H1 (cell line): ENCODE measurements around the gene DHRS13. TPM values are rescaled to one million over a fixed set of nuclear protein-coding genes. Genes with fewer than 3 reads are reported as not detected.
A peak's percentile ranks its signal among the peaks of the same experiment; 100 is the strongest.

Experiments used
- CTCF ChIA-PET: fragments of 300-600 bp; sonication (Branson Sonifier 250); formaldehyde crosslinking; loops from one replicate; lab custom pipeline; 2021; ENCODE audit not compliant: partially characterized antibody; lab: Charles Lee
- POLR2A ChIA-PET: fragments of 300-600 bp; sonication (Branson Sonifier 250); formaldehyde crosslinking; loops from one replicate; lab custom pipeline; 2021; ENCODE audit warnings: inconsistent platforms; ENCODE audit not compliant: partially characterized antibody; lab: Charles Lee
- DNase-seq, 2 experiments: peaks; one replicate each; pipeline versions ENCODE4 v3.0.0 to v3.0.0-alpha.2; 2010 to 2022; ENCODE audit warnings: low spot score in 2 of 2, low read depth in 1 of 2, mixed read lengths in 1 of 2
- FAIRE-seq: peaks from 2 replicates; lab custom pipeline; 2011; peaks lifted over from hg19 to GRCh38; lab: Jason Lieb, UNC
- H2AFZ ChIP-seq: 2 replicates; pipeline ENCODE4 v1.8.1; 2012; ENCODE audit warnings: low read length, inconsistent platforms
- H2AK5ac ChIP-seq: 2 replicates; pipeline ENCODE4 v1.6.1; 2013; ENCODE audit warnings: low read depth, low read length
- H2BK120ac ChIP-seq: replicated peaks from 2 replicates; pipeline ENCODE3; 2013; ENCODE audit warnings: low read depth, low read length, inconsistent platforms
- H2BK12ac ChIP-seq: 2 replicates; pipeline ENCODE4 v1.6.1; 2013; ENCODE audit warnings: low read depth, low read length
- H2BK15ac ChIP-seq: 2 replicates; pipeline ENCODE4 v1.6.1; 2013; ENCODE audit warnings: low read length
- H2BK20ac ChIP-seq: 2 replicates; pipeline ENCODE4 v1.6.1; 2013; ENCODE audit warnings: low read length
- H2BK5ac ChIP-seq: 2 replicates; pipeline ENCODE4 v1.6.1; 2013; ENCODE audit warnings: low read depth, low read length
- H3K14ac ChIP-seq: 2 replicates; pipeline ENCODE4 v1.6.1; 2013; ENCODE audit warnings: inconsistent platforms; ENCODE audit not compliant: insufficient read length
- H3K18ac ChIP-seq: 2 replicates; pipeline ENCODE4 v1.6.1; 2013; ENCODE audit warnings: low read length; ENCODE audit errors: extremely low read depth
- H3K23ac ChIP-seq: 2 replicates; pipeline ENCODE4 v1.6.1; 2013; ENCODE audit warnings: inconsistent platforms; ENCODE audit not compliant: insufficient read length
- H3K23me2 ChIP-seq: 2 replicates; pipeline ENCODE4 v1.6.1; 2013; ENCODE audit warnings: low read depth, low read length
- H3K27ac ChIP-seq: 2 replicates; pipeline ENCODE4 v1.6.1; 2011; ENCODE audit warnings: low read depth, low read length, inconsistent platforms
- H3K27me3 ChIP-seq, 4 experiments: replicated peaks in 1 of 4; 1 replicate in 1 of 4; 2 replicates in 3 of 4; pipeline versions ENCODE4 v1.6.1 to v1.8.1; 2011 to 2013; ENCODE audit warnings: low read length in 3 of 4, mild to moderate bottlenecking in 3 of 4, inconsistent platforms in 2 of 4, mixed read lengths in 2 of 4, moderate library complexity in 1 of 4; ENCODE audit not compliant: control insufficient read depth in 3 of 4, insufficient read depth in 3 of 4; ENCODE audit errors: extremely low read depth in 1 of 4
- H3K36me3 ChIP-seq, 4 experiments: 2 replicates each; pipeline versions ENCODE4 v1.6.1 to v1.8.1; 2011 to 2013; ENCODE audit warnings: mild to moderate bottlenecking in 4 of 4, low read length in 3 of 4, moderate library complexity in 2 of 4, control low read depth in 1 of 4, inconsistent platforms in 1 of 4; ENCODE audit not compliant: insufficient read depth in 4 of 4, control insufficient read depth in 2 of 4
- H3K4ac ChIP-seq: replicated peaks from 2 replicates; pipeline ENCODE3; 2013; ENCODE audit warnings: low read length, low read depth, mixed read lengths, inconsistent platforms; ENCODE audit not compliant: insufficient read length
- H3K4me1 ChIP-seq, 4 experiments: replicated peaks in 1 of 4; 1 replicate in 1 of 4; 2 replicates in 3 of 4; pipeline versions ENCODE4 v1.6.1 to v1.8.1; 2011 to 2013; ENCODE audit warnings: low read length in 3 of 4, inconsistent platforms in 2 of 4, mixed read lengths in 1 of 4; ENCODE audit not compliant: insufficient read depth in 4 of 4, control insufficient read depth in 3 of 4
- H3K4me2 ChIP-seq, 2 experiments: 2 replicates each; pipeline versions ENCODE4 v1.6.1 to v1.8.1; 2011 to 2013; ENCODE audit warnings: low read depth in 2 of 2, low read length in 2 of 2, control low read depth in 1 of 2, inconsistent platforms in 1 of 2, mild to moderate bottlenecking in 1 of 2; ENCODE audit not compliant: insufficient read depth in 1 of 2
- H3K4me3 ChIP-seq, 4 experiments: fragments of 200-600, 300-600 bp in 1 of 4; sonication (generic), shearing (Covaris generic), sonication (Bioruptor Twin) in 1 of 4; 2 replicates each; pipeline versions ENCODE4 v1.5.1 to v1.8.1; 2011 to 2016; ENCODE audit warnings: low read length in 4 of 4, low read depth in 3 of 4, control low read depth in 2 of 4, inconsistent platforms in 2 of 4, mild to moderate bottlenecking in 2 of 4, mixed read lengths in 1 of 4, moderate library complexity in 1 of 4; ENCODE audit not compliant: insufficient read depth in 2 of 4; ENCODE audit errors: extremely low read depth in 1 of 4
- H3K56ac ChIP-seq: replicated peaks from 2 replicates; pipeline ENCODE3; 2013; ENCODE audit warnings: low read depth, mild to moderate bottlenecking, mixed read lengths, low read length, inconsistent platforms; ENCODE audit not compliant: insufficient read length
- H3K79me1 ChIP-seq: 2 replicates; pipeline ENCODE4 v1.6.1; 2013; ENCODE audit warnings: low read depth, low read length, control low read depth
- H3K79me2 ChIP-seq, 2 experiments: 2 replicates each; pipeline versions ENCODE4 v1.6.1 to v1.8.1; 2012 to 2013; ENCODE audit warnings: low read length in 2 of 2, mild to moderate bottlenecking in 2 of 2, inconsistent platforms in 1 of 2; ENCODE audit not compliant: insufficient read depth in 2 of 2, control insufficient read depth in 1 of 2
- H3K9ac ChIP-seq, 4 experiments: replicated peaks in 1 of 4; 1 replicate in 1 of 4; 2 replicates in 3 of 4; pipeline versions ENCODE4 v1.6.1 to v1.8.1; 2011 to 2013; ENCODE audit warnings: low read depth in 3 of 4, low read length in 3 of 4, control low read depth in 2 of 4, mild to moderate bottlenecking in 2 of 4, moderate library complexity in 2 of 4, inconsistent platforms in 1 of 4; ENCODE audit errors: extremely low read depth in 1 of 4
- H3K9me3 ChIP-seq, 2 experiments: 2 replicates each; pipeline versions ENCODE4 v1.6.1 to v1.8.1; 2012 to 2013; ENCODE audit warnings: mild to moderate bottlenecking in 2 of 2, moderate library complexity in 2 of 2, control low read depth in 1 of 2, inconsistent platforms in 1 of 2, low read depth in 1 of 2, low read length in 1 of 2, mixed read lengths in 1 of 2; ENCODE audit not compliant: insufficient read depth in 2 of 2
- H4K20me1 ChIP-seq, 2 experiments: replicated peaks in 1 of 2; 2 replicates each; pipeline versions ENCODE3 to v1.8.1; 2011 to 2013; ENCODE audit warnings: inconsistent platforms in 2 of 2, low read length in 2 of 2, mild to moderate bottlenecking in 1 of 2; ENCODE audit not compliant: insufficient read depth in 2 of 2, control insufficient read depth in 1 of 2
- H4K5ac ChIP-seq: 2 replicates; pipeline ENCODE4 v1.6.1; 2013; ENCODE audit warnings: low read length, low read depth, mixed read lengths, inconsistent platforms; ENCODE audit not compliant: insufficient read length
- H4K8ac ChIP-seq: 2 replicates; pipeline ENCODE4 v1.8.0; 2013; ENCODE audit warnings: mild to moderate bottlenecking, moderate library complexity, low read length, inconsistent platforms; ENCODE audit not compliant: insufficient read depth; ENCODE audit errors: extremely low read depth
- H4K91ac ChIP-seq: replicated peaks from 2 replicates; pipeline ENCODE3; 2013; ENCODE audit warnings: low read length, mixed read lengths, inconsistent platforms; ENCODE audit not compliant: insufficient read length
- CTBP2 ChIP-seq: IDR thresholded peaks from 2 replicates; pipeline ENCODE4 v1.7.0; 2011; ENCODE audit warnings: borderline replicate concordance, mild to moderate bottlenecking, moderate library complexity, mixed read lengths, low read length; ENCODE audit not compliant: insufficient read depth, insufficient read length
- EP300 ChIP-seq, 2 experiments: IDR thresholded peaks; 1 replicate in 1 of 2; 2 replicates in 1 of 2; pipeline ENCODE4 v1.6.1; 2011 to 2012; ENCODE audit warnings: low read depth in 2 of 2, low read length in 2 of 2, mild to moderate bottlenecking in 2 of 2, borderline replicate concordance in 1 of 2, inconsistent platforms in 1 of 2, moderate library complexity in 1 of 2
- EZH2 ChIP-seq: fragments of 200-600 bp; sonication (generic); IDR thresholded peaks from 2 replicates; pipeline ENCODE4 v1.7.1; 2012; ENCODE audit warnings: low read depth, mild to moderate bottlenecking, moderate library complexity, low read length, inconsistent platforms; ENCODE audit not compliant: severe bottlenecking
- GTF2F1 ChIP-seq: IDR thresholded peaks from 2 replicates; pipeline ENCODE4 v1.6.1; 2012; ENCODE audit warnings: low read depth, low read length, improper control_type of control experiment, borderline replicate concordance
- JUND ChIP-seq: IDR thresholded peaks from 2 replicates; pipeline ENCODE4 v1.6.1; 2011; ENCODE audit warnings: mild to moderate bottlenecking, improper control_type of control experiment, low read length
- KDM1A ChIP-seq: fragments of 200-600, 300-600 bp; sonication (generic); IDR thresholded peaks from 2 replicates; pipeline ENCODE4 v1.7.1; 2016; ENCODE audit warnings: mild to moderate bottlenecking, low read length, borderline replicate concordance
- KDM4A ChIP-seq: IDR thresholded peaks from one replicate; pipeline ENCODE4 v1.7.1; 2012; ENCODE audit warnings: low read depth, mild to moderate bottlenecking, moderate library complexity, low read length, inconsistent platforms; ENCODE audit not compliant: severe bottlenecking
- MAFK ChIP-seq: IDR thresholded peaks from 2 replicates; pipeline ENCODE4 v1.6.1; 2012; ENCODE audit warnings: low read depth, mild to moderate bottlenecking, improper control_type of control experiment, low read length
- RFX5 ChIP-seq: IDR thresholded peaks from 2 replicates; pipeline ENCODE4 v1.6.1; 2011; ENCODE audit warnings: low read depth, low read length, improper control_type of control experiment, borderline replicate concordance
- TAF1 ChIP-seq: IDR thresholded peaks from 2 replicates; pipeline ENCODE4 v1.6.1; 2011; ENCODE audit warnings: mild to moderate bottlenecking, low read depth, low read length
- TCF12 ChIP-seq: IDR thresholded peaks from 2 replicates; pipeline ENCODE4 v1.6.1; 2011; ENCODE audit warnings: low read depth, mild to moderate bottlenecking, low read length
- TEAD4 ChIP-seq: IDR thresholded peaks from 2 replicates; pipeline ENCODE4 v1.6.1; 2012; ENCODE audit warnings: low read depth, low read length, inconsistent platforms, mixed read lengths
- ZNF274 ChIP-seq: IDR thresholded peaks from 2 replicates; pipeline ENCODE4 v1.7.0; 2012; ENCODE audit warnings: low read length, borderline replicate concordance; ENCODE audit errors: extremely low read depth
- WGBS, 2 experiments: shearing (Covaris generic) in 1 of 2; methylation state at CpG; one replicate each; pipeline versions ENCODE4 v1.1.6 to v1.1.7; 2013 to 2015; ENCODE audit warnings: low lambda C conversion rate in 2 of 2, mixed read lengths in 2 of 2, inconsistent platforms in 1 of 2, low coverage in 1 of 2, missing lambda C conversion rate in 1 of 2; ENCODE audit not compliant: insufficient replicate concordance in 2 of 2, insufficient coverage in 1 of 2, insufficient read length in 1 of 2; ENCODE audit errors: extremely low coverage in 1 of 2, missing lambda C conversion rate in 1 of 2; 5-methylcytosine and 5-hydroxymethylcytosine counted together
- polyA plus RNA-seq, 7 experiments: library from polyadenylated mRNA; depleted of rRNA in 3 of 7; stranded (reverse) in 5 of 7; unstranded in 2 of 7; fragments of >200 nt in 5 of 7; fragments of 200-250 nt in 2 of 7; gene quantifications; 1 replicate in 5 of 7; 2 replicates in 1 of 7; 4 replicates in 1 of 7; pipeline versions ENCODE4 v1.2.1 to v1.2.3, GENCODE V29; 2011 to 2013; ENCODE audit warnings: missing spikeins in 2 of 7, mixed read lengths in 2 of 7
- total RNA-seq: library from RNA; stranded (reverse); fragmentation: NEBNext Ultra II Directional; extraction: Animal tissue kit (Norgen Biotek cat#: 25700); gene quantifications from 2 replicates; pipeline ENCODE4 v1.2.1, GENCODE V29; 2021

Gene DHRS13
- total and polyA plus RNA-seq, 2 of the 8 experiments (the other 6 are each of a cell fraction or from before 2014, with no cell fraction given) = 23.7 to 30.0 TPM

DNA sequence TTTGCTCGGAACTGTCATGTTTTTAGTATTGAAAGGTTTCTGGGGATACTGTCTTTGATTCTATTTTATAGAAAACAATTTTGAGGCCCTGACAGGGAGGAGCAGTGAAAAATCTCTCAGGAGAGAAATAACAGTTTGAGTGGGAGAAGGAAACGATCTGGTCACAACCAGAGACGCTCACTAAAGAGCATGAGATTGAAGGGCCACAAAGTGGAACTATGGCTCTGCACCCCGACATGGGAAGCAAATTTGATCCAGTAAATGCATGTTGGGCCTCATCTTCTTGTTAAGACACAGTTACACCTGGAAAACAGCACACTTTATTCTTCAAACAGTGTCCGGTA lies 47.6 kb downstream of the DHRS13 start:
- Histone ChIP-seq H2AFZ (peak overlapping the region; percentile 94), H3K9me3 (no peaks in the 10 kb centered on the region), H4K8ac (peak overlapping the region; percentile 96; the same call in 1 of the 2 replicates), H2BK5ac (peak overlapping the region; percentile 69; the same call in 1 of the 2 replicates), H2AK5ac (no peak overlapping the region), H3K4me2 (peak overlapping the region; percentile 78 to 85), H3K4ac (no peak overlapping the region), H3K9ac (peak overlapping the region in 3 of 4 experiments; percentile 87 to 90 (median 87); a peak in 6 of 7 replicates), H3K14ac (no peak overlapping the region), H2BK15ac (no peak overlapping the region), H2BK12ac (no peak overlapping the region), H2BK20ac (no peak overlapping the region), H3K4me3 (peak overlapping the region; percentile 78 to 96 (median 93)), H4K20me1 (peaks cover 0 to 1% of the 10 kb centered on the region in 2 experiments), H3K56ac (peak overlapping the region; percentile 56), H2BK120ac (no peak overlapping the region), H3K23ac (no peak overlapping the region), H3K23me2 (peaks cover 2% of the 10 kb centered on the region), H3K36me3 (peaks cover 12 to 18% (median 16%) of the 10 kb centered on the region in 4 experiments; a peak in 7 of 8 replicates), H3K27me3 (no peaks in the 10 kb centered on the region), H3K18ac (no peak overlapping the region), H4K91ac (no peak overlapping the region), H3K79me2 (peaks cover 0 to 6% of the 10 kb centered on the region in 2 experiments; a peak in 2 of 4 replicates), H3K4me1 (no peaks in the 10 kb centered on the region; a peak in 2 of 7 replicates), H3K27ac (no peak overlapping the region), H4K5ac (no peak overlapping the region), H3K79me1 (peaks cover 2% of the 10 kb centered on the region; the same call in 1 of the 2 replicates)
- WGBS, 2 experiments = 33% methylated on average over 5 of the region's 5 CpGs; no CpG with 5 or more reads in 1 of the 2 experiments
- DNase-seq (no peak), FAIRE-seq (no peak)
- POLR2A ChIA-PET = interaction anchor here (0.8 to 1.3 kb wide), 5 partner anchors 9 to 135 kb away, joined by 3 to 4 read pairs (median 3); partner anchors contain the start of genes FLOT2 and RPL23A
- CTCF ChIA-PET = interaction anchor here (1.0 to 1.5 kb wide), 3 partner anchors 9 to 25 kb away, joined by 3 to 6 read pairs (median 3); no protein-coding TSS in a partner anchor
- TF ChIP-seq EP300 (IDR thresholded peaks at IDR 0.05; ENCODE audit: borderline replicate concordance in 1 of 2, low read depth in 2 of 2, low read length in 2 of 2) = no peak
- TF ChIP-seq MAFK = no peak
- no peak for TF ChIP-seq RFX5
- no peak for TF ChIP-seq TEAD4
- TF ChIP-seq TCF12 = no peak
- no peak for TF ChIP-seq KDM1A
- no peak for TF ChIP-seq JUND
- TF ChIP-seq TAF1 = no peak
- TF ChIP-seq ZNF274 = no peak
- TF ChIP-seq GTF2F1 = no peak
- TF ChIP-seq EZH2 = no peak
- TF ChIP-seq KDM4A = no peak
- no peak for TF ChIP-seq CTBP2
